H1 (cell line): ENCODE data around the gene PHLDA2. TPM values are rescaled to one million over a fixed set of nuclear protein-coding genes. Genes with fewer than 3 reads are reported as not detected.

Source experiments
- CTCF ChIA-PET: fragments of 300-600 bp; sonication (Branson Sonifier 250); formaldehyde crosslinking; loops from one replicate; lab custom pipeline; 2021; ENCODE audit not compliant: partially characterized antibody; lab: Charles Lee
- POLR2A ChIA-PET: fragments of 300-600 bp; sonication (Branson Sonifier 250); formaldehyde crosslinking; loops from one replicate; lab custom pipeline; 2021; ENCODE audit warnings: inconsistent platforms; ENCODE audit not compliant: partially characterized antibody; lab: Charles Lee
- DNase-seq, 2 experiments: peaks; one replicate each; pipeline versions ENCODE4 v3.0.0 to v3.0.0-alpha.2; 2010 to 2022; ENCODE audit warnings: low spot score in 2 of 2, low read depth in 1 of 2, mixed read lengths in 1 of 2
- FAIRE-seq: peaks from 2 replicates; lab custom pipeline; 2011; peaks lifted over from hg19 to GRCh38; lab: Jason Lieb, UNC
- H2AFZ ChIP-seq: 2 replicates; pipeline ENCODE4 v1.8.1; 2012; ENCODE audit warnings: low read length, inconsistent platforms
- H2AK5ac ChIP-seq: 2 replicates; pipeline ENCODE4 v1.6.1; 2013; ENCODE audit warnings: low read depth, low read length
- H2BK120ac ChIP-seq: replicated peaks from 2 replicates; pipeline ENCODE3; 2013; ENCODE audit warnings: low read depth, low read length, inconsistent platforms
- H2BK12ac ChIP-seq: 2 replicates; pipeline ENCODE4 v1.6.1; 2013; ENCODE audit warnings: low read depth, low read length
- H2BK15ac ChIP-seq: 2 replicates; pipeline ENCODE4 v1.6.1; 2013; ENCODE audit warnings: low read length
- H2BK20ac ChIP-seq: 2 replicates; pipeline ENCODE4 v1.6.1; 2013; ENCODE audit warnings: low read length
- H2BK5ac ChIP-seq: 2 replicates; pipeline ENCODE4 v1.6.1; 2013; ENCODE audit warnings: low read depth, low read length
- H3K14ac ChIP-seq: 2 replicates; pipeline ENCODE4 v1.6.1; 2013; ENCODE audit warnings: inconsistent platforms; ENCODE audit not compliant: insufficient read length
- H3K18ac ChIP-seq: 2 replicates; pipeline ENCODE4 v1.6.1; 2013; ENCODE audit warnings: low read length; ENCODE audit errors: extremely low read depth
- H3K23ac ChIP-seq: 2 replicates; pipeline ENCODE4 v1.6.1; 2013; ENCODE audit warnings: inconsistent platforms; ENCODE audit not compliant: insufficient read length
- H3K23me2 ChIP-seq: 2 replicates; pipeline ENCODE4 v1.6.1; 2013; ENCODE audit warnings: low read depth, low read length
- H3K27ac ChIP-seq: 2 replicates; pipeline ENCODE4 v1.6.1; 2011; ENCODE audit warnings: low read depth, low read length, inconsistent platforms
- H3K27me3 ChIP-seq, 4 experiments: replicated peaks in 1 of 4; 1 replicate in 1 of 4; 2 replicates in 3 of 4; pipeline versions ENCODE4 v1.6.1 to v1.8.1; 2011 to 2013; ENCODE audit warnings: low read length in 3 of 4, mild to moderate bottlenecking in 3 of 4, inconsistent platforms in 2 of 4, mixed read lengths in 2 of 4, moderate library complexity in 1 of 4; ENCODE audit not compliant: control insufficient read depth in 3 of 4, insufficient read depth in 3 of 4; ENCODE audit errors: extremely low read depth in 1 of 4
- H3K36me3 ChIP-seq, 4 experiments: 2 replicates each; pipeline versions ENCODE4 v1.6.1 to v1.8.1; 2011 to 2013; ENCODE audit warnings: mild to moderate bottlenecking in 4 of 4, low read length in 3 of 4, moderate library complexity in 2 of 4, control low read depth in 1 of 4, inconsistent platforms in 1 of 4; ENCODE audit not compliant: insufficient read depth in 4 of 4, control insufficient read depth in 2 of 4
- H3K4ac ChIP-seq: replicated peaks from 2 replicates; pipeline ENCODE3; 2013; ENCODE audit warnings: low read length, low read depth, mixed read lengths, inconsistent platforms; ENCODE audit not compliant: insufficient read length
- H3K4me1 ChIP-seq, 4 experiments: replicated peaks in 1 of 4; 1 replicate in 1 of 4; 2 replicates in 3 of 4; pipeline versions ENCODE4 v1.6.1 to v1.8.1; 2011 to 2013; ENCODE audit warnings: low read length in 3 of 4, inconsistent platforms in 2 of 4, mixed read lengths in 1 of 4; ENCODE audit not compliant: insufficient read depth in 4 of 4, control insufficient read depth in 3 of 4
- H3K4me2 ChIP-seq, 2 experiments: 2 replicates each; pipeline versions ENCODE4 v1.6.1 to v1.8.1; 2011 to 2013; ENCODE audit warnings: low read depth in 2 of 2, low read length in 2 of 2, control low read depth in 1 of 2, inconsistent platforms in 1 of 2, mild to moderate bottlenecking in 1 of 2; ENCODE audit not compliant: insufficient read depth in 1 of 2
- H3K4me3 ChIP-seq, 4 experiments: fragments of 200-600, 300-600 bp in 1 of 4; sonication (generic), shearing (Covaris generic), sonication (Bioruptor Twin) in 1 of 4; 2 replicates each; pipeline versions ENCODE4 v1.5.1 to v1.8.1; 2011 to 2016; ENCODE audit warnings: low read length in 4 of 4, low read depth in 3 of 4, control low read depth in 2 of 4, inconsistent platforms in 2 of 4, mild to moderate bottlenecking in 2 of 4, mixed read lengths in 1 of 4, moderate library complexity in 1 of 4; ENCODE audit not compliant: insufficient read depth in 2 of 4; ENCODE audit errors: extremely low read depth in 1 of 4
- H3K56ac ChIP-seq: replicated peaks from 2 replicates; pipeline ENCODE3; 2013; ENCODE audit warnings: low read depth, mild to moderate bottlenecking, mixed read lengths, low read length, inconsistent platforms; ENCODE audit not compliant: insufficient read length
- H3K79me1 ChIP-seq: 2 replicates; pipeline ENCODE4 v1.6.1; 2013; ENCODE audit warnings: low read depth, low read length, control low read depth
- H3K79me2 ChIP-seq, 2 experiments: 2 replicates each; pipeline versions ENCODE4 v1.6.1 to v1.8.1; 2012 to 2013; ENCODE audit warnings: low read length in 2 of 2, mild to moderate bottlenecking in 2 of 2, inconsistent platforms in 1 of 2; ENCODE audit not compliant: insufficient read depth in 2 of 2, control insufficient read depth in 1 of 2
- H3K9ac ChIP-seq, 4 experiments: replicated peaks in 1 of 4; 1 replicate in 1 of 4; 2 replicates in 3 of 4; pipeline versions ENCODE4 v1.6.1 to v1.8.1; 2011 to 2013; ENCODE audit warnings: low read depth in 3 of 4, low read length in 3 of 4, control low read depth in 2 of 4, mild to moderate bottlenecking in 2 of 4, moderate library complexity in 2 of 4, inconsistent platforms in 1 of 4; ENCODE audit errors: extremely low read depth in 1 of 4
- H3K9me3 ChIP-seq, 2 experiments: 2 replicates each; pipeline versions ENCODE4 v1.6.1 to v1.8.1; 2012 to 2013; ENCODE audit warnings: mild to moderate bottlenecking in 2 of 2, moderate library complexity in 2 of 2, control low read depth in 1 of 2, inconsistent platforms in 1 of 2, low read depth in 1 of 2, low read length in 1 of 2, mixed read lengths in 1 of 2; ENCODE audit not compliant: insufficient read depth in 2 of 2
- H4K20me1 ChIP-seq, 2 experiments: replicated peaks in 1 of 2; 2 replicates each; pipeline versions ENCODE3 to v1.8.1; 2011 to 2013; ENCODE audit warnings: inconsistent platforms in 2 of 2, low read length in 2 of 2, mild to moderate bottlenecking in 1 of 2; ENCODE audit not compliant: insufficient read depth in 2 of 2, control insufficient read depth in 1 of 2
- H4K5ac ChIP-seq: 2 replicates; pipeline ENCODE4 v1.6.1; 2013; ENCODE audit warnings: low read length, low read depth, mixed read lengths, inconsistent platforms; ENCODE audit not compliant: insufficient read length
- H4K8ac ChIP-seq: 2 replicates; pipeline ENCODE4 v1.8.0; 2013; ENCODE audit warnings: mild to moderate bottlenecking, moderate library complexity, low read length, inconsistent platforms; ENCODE audit not compliant: insufficient read depth; ENCODE audit errors: extremely low read depth
- H4K91ac ChIP-seq: replicated peaks from 2 replicates; pipeline ENCODE3; 2013; ENCODE audit warnings: low read length, mixed read lengths, inconsistent platforms; ENCODE audit not compliant: insufficient read length
- ASH2L ChIP-seq: fragments of 200-600, 300-600 bp; sonication (generic); IDR thresholded peaks from one replicate; pipeline ENCODE4 v1.7.1; 2017; ENCODE audit warnings: low read length
- CHD2 ChIP-seq: IDR thresholded peaks from 2 replicates; pipeline ENCODE4 v1.6.1; 2012; ENCODE audit warnings: low read length, improper control_type of control experiment
- GTF2F1 ChIP-seq: IDR thresholded peaks from 2 replicates; pipeline ENCODE4 v1.6.1; 2012; ENCODE audit warnings: low read depth, low read length, improper control_type of control experiment, borderline replicate concordance
- KDM4A ChIP-seq: IDR thresholded peaks from one replicate; pipeline ENCODE4 v1.7.1; 2012; ENCODE audit warnings: low read depth, mild to moderate bottlenecking, moderate library complexity, low read length, inconsistent platforms; ENCODE audit not compliant: severe bottlenecking
- PHF8 ChIP-seq: fragments of 200-600 bp; sonication (generic); conservative IDR thresholded peaks from 2 replicates; pipeline ENCODE4 v1.7.1; 2012; ENCODE audit warnings: low read depth, mild to moderate bottlenecking, inconsistent platforms, low read length, moderate library complexity
- POLR2A ChIP-seq, 2 experiments: IDR thresholded peaks; 1 replicate in 1 of 2; 2 replicates in 1 of 2; pipeline ENCODE4 v1.6.1; 2011; ENCODE audit warnings: low read depth in 2 of 2, low read length in 2 of 2, mild to moderate bottlenecking in 2 of 2; ENCODE audit errors: control extremely low read depth in 1 of 2
- TAF1 ChIP-seq: IDR thresholded peaks from 2 replicates; pipeline ENCODE4 v1.6.1; 2011; ENCODE audit warnings: mild to moderate bottlenecking, low read depth, low read length
- TBP ChIP-seq: IDR thresholded peaks from 2 replicates; pipeline ENCODE4 v1.6.1; 2011; ENCODE audit warnings: low read depth, low read length, improper control_type of control experiment
- WGBS, 2 experiments: shearing (Covaris generic) in 1 of 2; methylation state at CpG; one replicate each; pipeline versions ENCODE4 v1.1.6 to v1.1.7; 2013 to 2015; ENCODE audit warnings: low lambda C conversion rate in 2 of 2, mixed read lengths in 2 of 2, inconsistent platforms in 1 of 2, low coverage in 1 of 2, missing lambda C conversion rate in 1 of 2; ENCODE audit not compliant: insufficient replicate concordance in 2 of 2, insufficient coverage in 1 of 2, insufficient read length in 1 of 2; ENCODE audit errors: extremely low coverage in 1 of 2, missing lambda C conversion rate in 1 of 2; 5-methylcytosine and 5-hydroxymethylcytosine counted together
- long read RNA-seq, 2 experiments: library from RNA in 1 of 2; library from capped mRNA in 1 of 2; stranded (forward); transcript quantifications; one replicate each; pipeline ENCODE4 v2.0.0, GENCODE V29; 2021; ENCODE audit warnings: inconsistent platforms in 1 of 2
- polyA minus RNA-seq, 3 experiments: library from RNA; depleted of rRNA, polyadenylated mRNA; stranded (reverse); fragments of >200 nt; gene quantifications; 1 replicate in 2 of 3; 2 replicates in 1 of 3; pipeline ENCODE4 v1.2.3, GENCODE V29; 2011
- polyA plus RNA-seq, 7 experiments: library from polyadenylated mRNA; depleted of rRNA in 3 of 7; stranded (reverse) in 5 of 7; unstranded in 2 of 7; fragments of >200 nt in 5 of 7; fragments of 200-250 nt in 2 of 7; gene quantifications; 1 replicate in 5 of 7; 2 replicates in 1 of 7; 4 replicates in 1 of 7; pipeline versions ENCODE4 v1.2.1 to v1.2.3, GENCODE V29; 2011 to 2013; ENCODE audit warnings: missing spikeins in 2 of 7, mixed read lengths in 2 of 7
- total RNA-seq: library from RNA; stranded (reverse); fragmentation: NEBNext Ultra II Directional; extraction: Animal tissue kit (Norgen Biotek cat#: 25700); gene quantifications from 2 replicates; pipeline ENCODE4 v1.2.1, GENCODE V29; 2021

Gene PHLDA2
- total RNA-seq (5.2 and 5.4 TPM in 2 replicates), polyA plus RNA-seq (2011; rRNA removed) (7.6 and 11.6 TPM in 2 replicates), polyA minus RNA-seq (2011; rRNA and poly(A)+ RNA removed) (0.24 TPM in 1 of 2 replicates, not detected in the other)
- polyA plus RNA-seq (2011; cell fraction: cytosol; rRNA removed) = 5.3 TPM
- 8.3 TPM for polyA plus RNA-seq (2011; cell fraction: nucleus; rRNA removed)
- 3.0 to 7.5 TPM (median 5.8 TPM) in 4 replicates for polyA plus RNA-seq (2012, experiment 1 of 2)
- polyA plus RNA-seq (2012, experiment 2 of 2) = 6.4 TPM
- 15.6 TPM for polyA plus RNA-seq (2013, experiment 1 of 2)
- polyA plus RNA-seq (2013, experiment 2 of 2) = 14.7 TPM
- polyA minus RNA-seq (2011; cell fraction: cytosol; rRNA and poly(A)+ RNA removed) = 3.5 TPM
- 13.2 TPM for polyA minus RNA-seq (2011; cell fraction: nucleus; rRNA and poly(A)+ RNA removed)
- long read RNA-seq, experiment 1, transcript PHLDA2-201 (2 exons, 955 nt) = major isoform, 6 of 7 reads
- long read RNA-seq, experiment 1, partial matches to known transcripts = 0 of 7 reads
- long read RNA-seq, experiment 1, other reads (novel, unspliced or antisense) = 1 of 7 reads
- long read RNA-seq, experiment 2 = 0 reads

- H3K4me2 ChIP-seq = peak within 1 kb of the TSS; percentile 88 to 93
- peak within 1 kb of the TSS in 3 of 4 experiments; percentile 20 to 60 (median 47); a peak in 4 of 7 replicates for H3K9ac ChIP-seq
- WGBS, 2 experiments = 4% methylated on average over 62 of the region's 113 CpGs; no CpG with 5 or more reads in 1 of the 2 experiments
- no peak within 1 kb of the TSS for H3K14ac ChIP-seq
- peak within 1 kb of the TSS; percentile 39 to 61 (median 48) for H3K4me3 ChIP-seq
- H3K23me2 ChIP-seq = peaks cover 8% of the 10 kb centered on the region; the same call in 1 of the 2 replicates
- peak in 1 of 2 experiments; percentile 75 for DNase-seq
- no peak within 1 kb of the TSS for H2BK20ac ChIP-seq
- H3K36me3 ChIP-seq = no peaks in the 10 kb centered on the region
- H3K27me3 ChIP-seq = peaks cover 25 to 42% (median 37%) of the 10 kb centered on the region in 4 experiments
- peak within 1 kb of the TSS; percentile 66 for H4K8ac ChIP-seq
- no peak within 1 kb of the TSS for H2BK120ac ChIP-seq
- H3K56ac ChIP-seq = no peak within 1 kb of the TSS
- ChIA-PET CTCF (interaction anchor here (1.0 to 9.4 kb wide), 14 partner anchors 8 to 395 kb away, joined by 3 to 129 read pairs (median 8); partner anchors contain the start of gene CDKN1C), POLR2A (interaction anchor here (0.7 to 3.1 kb wide), 12 partner anchors 12 to 396 kb away, joined by 3 to 20 read pairs (median 7); partner anchors contain the start of genes CDKN1C and NAP1L4)
- peak within 1 kb of the TSS; percentile 68 for H4K91ac ChIP-seq
- no peaks in the 10 kb centered on the region for H3K9me3 ChIP-seq
- no peak within 1 kb of the TSS for H3K4ac ChIP-seq
- peaks cover 0 to 13% (median 5%) of the 10 kb centered on the region in 4 experiments; a peak in 6 of 7 replicates for H3K4me1 ChIP-seq
- H3K79me2 ChIP-seq = no peaks in the 10 kb centered on the region
- no peak within 1 kb of the TSS for H3K23ac ChIP-seq
- no peak within 1 kb of the TSS for H2BK5ac ChIP-seq
- no peaks in the 10 kb centered on the region for H3K79me1 ChIP-seq
- peak within 1 kb of the TSS; percentile 94; the same call in 1 of the 2 replicates for H2BK12ac ChIP-seq
- no peak within 1 kb of the TSS for H3K27ac ChIP-seq
- H2AK5ac ChIP-seq = no peak within 1 kb of the TSS
- H2AFZ ChIP-seq = no peak within 1 kb of the TSS
- peak within 1 kb of the TSS; percentile 12 for H4K5ac ChIP-seq
- no peak for FAIRE-seq
- H4K20me1 ChIP-seq = peaks cover 4 to 9% of the 10 kb centered on the region in 2 experiments
- H2BK15ac ChIP-seq = peak within 1 kb of the TSS; percentile 88; the same call in 1 of the 2 replicates
- peak within 1 kb of the TSS; percentile 83; the same call in 1 of the 2 replicates for H3K18ac ChIP-seq
- TF ChIP-seq PHF8 (peak; percentile 45; the same call in 1 of the 2 replicates), TAF1 (peak; percentile 50; the same call in 1 of the 2 replicates), CHD2 (no peak), ASH2L (peak; percentile 36), KDM4A (peak; percentile 92), GTF2F1 (no peak), POLR2A (IDR thresholded peaks at IDR 0.05; ENCODE audit: control extremely low read depth in 1 of 2, low read depth in 2 of 2, low read length in 2 of 2) (peak in 1 of 2 experiments; percentile 59; a peak in 1 of 3 replicates), TBP (peak; percentile 61; the same call in 1 of the 2 replicates)
Observed at GRCh38 chr11:2928605-2929530, at the start of gene PHLDA2. Gene PHLDA2 (minus strand): TSS chr11:2929420. CDS start chr11:2929364, 56 bp downstream.
